Testis (tissue), 2 donors: ENCODE measurements around the gene TMEM255B.

Source experiments
- POLR2A ChIP-seq: fragments of 450-650 bp; IDR thresholded peaks from one replicate; pipeline ENCODE4 v1.6.1; 2017; ENCODE audit warnings: antibody characterized with exemption, mild to moderate bottlenecking, moderate library complexity
- TF ChIP-seq, protein P1 (sequence below), 3 experiments: fragments of 450-650 bp in 2 of 3; fragments of 200-600 bp in 1 of 3; sonication (generic) in 1 of 3; IDR thresholded peaks; one replicate each; pipeline ENCODE4 v1.5.1; 2016 to 2019; ENCODE audit warnings: antibody characterized with exemption in 3 of 3, mild to moderate bottlenecking in 2 of 3, moderate library complexity in 1 of 3

DNA sequence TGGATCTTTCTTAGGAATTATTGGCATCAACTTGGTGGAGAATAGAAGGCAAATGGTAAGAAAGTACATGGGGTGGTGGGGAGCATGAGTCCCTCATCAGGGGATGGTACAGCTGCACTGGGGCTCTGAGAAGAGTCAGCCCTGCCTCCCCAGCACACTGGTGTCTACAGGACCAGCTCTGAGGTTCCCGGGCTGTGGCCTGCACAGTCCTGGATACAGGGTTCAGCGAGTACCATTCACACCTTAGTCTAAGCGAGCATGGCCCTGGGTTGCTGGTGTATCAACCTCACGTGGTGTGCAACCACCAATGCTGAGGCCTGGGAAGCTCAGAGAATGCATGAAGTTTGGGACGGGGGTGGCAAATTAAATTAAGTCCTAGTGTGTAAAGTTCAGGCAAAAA, 10.1 kb downstream of the TMEM255B start:
- TF ChIP-seq, protein P1, sequence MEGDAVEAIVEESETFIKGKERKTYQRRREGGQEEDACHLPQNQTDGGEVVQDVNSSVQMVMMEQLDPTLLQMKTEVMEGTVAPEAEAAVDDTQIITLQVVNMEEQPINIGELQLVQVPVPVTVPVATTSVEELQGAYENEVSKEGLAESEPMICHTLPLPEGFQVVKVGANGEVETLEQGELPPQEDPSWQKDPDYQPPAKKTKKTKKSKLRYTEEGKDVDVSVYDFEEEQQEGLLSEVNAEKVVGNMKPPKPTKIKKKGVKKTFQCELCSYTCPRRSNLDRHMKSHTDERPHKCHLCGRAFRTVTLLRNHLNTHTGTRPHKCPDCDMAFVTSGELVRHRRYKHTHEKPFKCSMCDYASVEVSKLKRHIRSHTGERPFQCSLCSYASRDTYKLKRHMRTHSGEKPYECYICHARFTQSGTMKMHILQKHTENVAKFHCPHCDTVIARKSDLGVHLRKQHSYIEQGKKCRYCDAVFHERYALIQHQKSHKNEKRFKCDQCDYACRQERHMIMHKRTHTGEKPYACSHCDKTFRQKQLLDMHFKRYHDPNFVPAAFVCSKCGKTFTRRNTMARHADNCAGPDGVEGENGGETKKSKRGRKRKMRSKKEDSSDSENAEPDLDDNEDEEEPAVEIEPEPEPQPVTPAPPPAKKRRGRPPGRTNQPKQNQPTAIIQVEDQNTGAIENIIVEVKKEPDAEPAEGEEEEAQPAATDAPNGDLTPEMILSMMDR (IDR thresholded peaks at IDR 0.05), result no peak
- TF ChIP-seq POLR2A, result no peak
